ENCODE results near the gene MOSPD3. TPM values are rescaled to one million over a fixed set of nuclear protein-coding genes. Genes with fewer than 3 reads are reported as not detected.

The MOSPD3 gene
- polyA plus RNA-seq, 1 of the 3 experiments (the other 2 are of a cell fraction), result 61.7 TPM

DNA sequence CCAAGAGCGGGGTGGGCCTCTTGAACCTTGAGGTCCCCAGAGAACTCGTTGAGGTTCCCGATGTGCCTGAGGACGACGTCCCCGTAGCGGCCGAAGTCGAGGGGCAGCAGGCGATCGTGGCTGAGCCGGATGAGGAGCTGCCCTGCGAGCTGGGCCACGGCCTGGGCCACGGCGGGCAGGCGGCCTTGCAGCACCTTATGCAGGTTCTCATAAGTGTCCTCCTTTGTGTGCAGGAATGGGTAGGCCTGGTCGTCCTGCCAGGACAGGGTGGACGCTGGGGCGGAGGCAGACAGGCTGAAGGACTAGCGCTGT lies 14.9 kb downstream of the MOSPD3 start:
- Histone ChIP-seq H3K4me3 (ENCODE audit: low read depth in 2 of 2, low read length in 1 of 2) (peak overlapping the region in 1 of 2 experiments; percentile 58; a peak in 2 of 4 replicates), H3K79me2 (ENCODE audit: insufficient read depth) (no peaks in the 10 kb centered on the region), H3K9me2 (no peaks in the 10 kb centered on the region), H3K36me3 (replicated peaks in 1 of 2; ENCODE audit: control insufficient read depth in 1 of 2, insufficient read depth in 2 of 2, low read length in 1 of 2) (no peaks in the 10 kb centered on the region), H3K4me1 (ENCODE audit: control insufficient read depth in 1 of 2, insufficient read depth in 2 of 2, low read depth in 1 of 2, low read length in 1 of 2) (peaks cover 0 to 10% of the 10 kb centered on the region in 2 experiments; a peak in 1 of 4 replicates), H2AFZ (ENCODE audit: low read depth) (no peak overlapping the region), H3K9ac (no peak overlapping the region), H3K27ac (ENCODE audit: low read depth in 2 of 2, low read length in 1 of 2) (no peak overlapping the region), H4K20me1 (ENCODE audit: insufficient read depth) (no peaks in the 10 kb centered on the region), H3F3A (replicated peaks; ENCODE audit: insufficient read depth) (peaks cover 14% of the 10 kb centered on the region), H3K27me3 (ENCODE audit: insufficient read depth) (no peaks in the 10 kb centered on the region), H3K4me2 (peak overlapping the region; percentile 77), H3K9me3 (no peaks in the 10 kb centered on the region)
- ChIA-PET POLR2A (interaction anchor here (2.1 kb wide), 1 partner anchor 15 kb away, joined by 14 read pairs; the partner anchor contains the start of gene MOSPD3), CTCF (interaction anchor here (0.8 to 9.0 kb wide), 8 partner anchors 12 to 268 kb away, joined by 3 to 101 read pairs (median 3); partner anchors contain the start of genes FBXO24, LRCH4 and MOSPD3)
- TF ChIP-seq FOXM1 (IDR thresholded peaks at IDR 0.05; ENCODE audit: low read depth), result no peak
- TF ChIP-seq TCF12 (IDR thresholded peaks at IDR 0.05), result no peak
- TF ChIP-seq GABPA (IDR thresholded peaks at IDR 0.05; ENCODE audit: low read depth), result no peak
- WGBS (ENCODE audit: low lambda C conversion rate), result 95% methylated on average over 17 of the region's 21 CpGs
- no peak for DNase-seq

DNA sequence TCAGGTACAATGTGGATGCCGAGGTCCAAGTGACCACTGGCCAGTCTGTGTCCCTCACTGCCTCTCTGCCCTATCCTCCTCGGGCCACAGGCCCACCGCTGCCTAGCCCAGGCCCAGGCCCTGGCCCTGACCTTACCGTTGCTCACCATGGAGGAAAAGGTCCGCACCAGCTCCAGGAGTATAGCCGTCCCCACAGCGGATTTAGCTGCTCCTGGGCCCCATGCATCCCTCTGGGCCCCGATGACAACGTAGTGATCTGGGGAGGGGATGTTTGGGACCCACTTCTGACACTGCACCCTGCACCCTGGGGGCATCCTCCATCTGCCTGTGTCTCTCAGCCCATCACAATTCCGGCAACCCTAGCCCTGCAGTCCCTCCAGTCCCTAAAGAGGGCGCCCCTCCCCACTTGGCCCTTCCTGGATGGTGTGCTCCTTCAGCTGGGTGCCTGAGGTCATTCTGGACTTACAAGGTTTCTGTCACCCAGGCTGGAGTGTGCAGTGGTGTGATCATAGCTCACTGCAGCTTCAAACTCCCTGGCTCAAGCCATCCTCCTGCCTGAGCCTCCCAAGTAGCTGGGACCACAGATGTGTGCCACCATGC lies 16.9 kb downstream of the MOSPD3 start:
- Histone ChIP-seq H3K27ac (ENCODE audit: low read depth in 2 of 2, low read length in 1 of 2) (no peak overlapping the region), H3K36me3 (replicated peaks in 1 of 2; ENCODE audit: control insufficient read depth in 1 of 2, insufficient read depth in 2 of 2, low read length in 1 of 2) (no peaks in the 10 kb centered on the region), H2AFZ (ENCODE audit: low read depth) (no peak overlapping the region), H3K9me3 (no peaks in the 10 kb centered on the region), H3K9me2 (no peaks in the 10 kb centered on the region), H3K4me2 (no peak overlapping the region), H3K27me3 (ENCODE audit: insufficient read depth) (no peaks in the 10 kb centered on the region), H4K20me1 (ENCODE audit: insufficient read depth) (no peaks in the 10 kb centered on the region), H3K9ac (no peak overlapping the region), H3K4me1 (ENCODE audit: control insufficient read depth in 1 of 2, insufficient read depth in 2 of 2, low read depth in 1 of 2, low read length in 1 of 2) (peaks cover 6 to 16% of the 10 kb centered on the region in 2 experiments; a peak in 1 of 4 replicates), H3F3A (replicated peaks; ENCODE audit: insufficient read depth) (peaks cover 13% of the 10 kb centered on the region), H3K4me3 (ENCODE audit: low read depth in 2 of 2, low read length in 1 of 2) (no peak overlapping the region), H3K79me2 (ENCODE audit: insufficient read depth) (no peaks in the 10 kb centered on the region)
- TF ChIP-seq, protein P1, sequence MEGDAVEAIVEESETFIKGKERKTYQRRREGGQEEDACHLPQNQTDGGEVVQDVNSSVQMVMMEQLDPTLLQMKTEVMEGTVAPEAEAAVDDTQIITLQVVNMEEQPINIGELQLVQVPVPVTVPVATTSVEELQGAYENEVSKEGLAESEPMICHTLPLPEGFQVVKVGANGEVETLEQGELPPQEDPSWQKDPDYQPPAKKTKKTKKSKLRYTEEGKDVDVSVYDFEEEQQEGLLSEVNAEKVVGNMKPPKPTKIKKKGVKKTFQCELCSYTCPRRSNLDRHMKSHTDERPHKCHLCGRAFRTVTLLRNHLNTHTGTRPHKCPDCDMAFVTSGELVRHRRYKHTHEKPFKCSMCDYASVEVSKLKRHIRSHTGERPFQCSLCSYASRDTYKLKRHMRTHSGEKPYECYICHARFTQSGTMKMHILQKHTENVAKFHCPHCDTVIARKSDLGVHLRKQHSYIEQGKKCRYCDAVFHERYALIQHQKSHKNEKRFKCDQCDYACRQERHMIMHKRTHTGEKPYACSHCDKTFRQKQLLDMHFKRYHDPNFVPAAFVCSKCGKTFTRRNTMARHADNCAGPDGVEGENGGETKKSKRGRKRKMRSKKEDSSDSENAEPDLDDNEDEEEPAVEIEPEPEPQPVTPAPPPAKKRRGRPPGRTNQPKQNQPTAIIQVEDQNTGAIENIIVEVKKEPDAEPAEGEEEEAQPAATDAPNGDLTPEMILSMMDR (IDR thresholded peaks at IDR 0.05), result peak; percentile 56
- TF ChIP-seq SIN3A (IDR thresholded peaks at IDR 0.05; ENCODE audit: borderline replicate concordance, low read depth, low read length) (no peak), SMC3 (IDR thresholded peaks at IDR 0.05; ENCODE audit: low read depth, low read length) (0 out of 2 replicates have a peak, but pooled peaks have one; percentile 12), RAD21 (IDR thresholded peaks at IDR 0.05; ENCODE audit: low read length) (peak; percentile 53)
- POLR2A ChIA-PET, result interaction anchor here (0.5 to 1.3 kb wide), 5 partner anchors 16 to 51 kb away, joined by 3 read pairs; no protein-coding TSS in a partner anchor
- 72% methylated on average over 11 of the region's 11 CpGs for WGBS (ENCODE audit: low lambda C conversion rate)
- CTCF ChIA-PET, result interaction anchor here (0.9 to 9.0 kb wide), 20 partner anchors 9 to 96 kb away, joined by 3 to 101 read pairs (median 4); partner anchors contain the start of genes ACTL6B, EPO, GNB2 and MOSPD3
- peak; percentile 86 for DNase-seq

DNA sequence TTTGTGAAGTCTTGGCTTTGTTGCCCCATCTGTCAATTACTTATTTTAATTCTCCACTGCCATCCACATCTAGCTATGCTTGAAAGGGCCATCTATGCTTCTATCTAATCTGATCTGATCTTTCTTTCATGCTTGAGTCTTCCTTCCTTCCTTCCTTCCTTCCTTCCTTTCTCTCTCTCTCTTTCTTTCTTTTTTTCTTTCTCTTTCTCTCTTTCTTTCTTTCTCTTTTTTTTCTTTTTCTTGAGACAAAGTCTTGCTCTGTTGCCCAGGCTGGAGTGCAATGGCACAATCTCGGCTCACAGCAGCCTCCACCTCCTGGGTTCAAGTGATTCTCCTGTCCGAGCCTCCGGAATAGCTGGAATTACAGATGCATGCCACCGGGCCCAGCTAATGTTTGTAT lies 17.7 kb downstream of the MOSPD3 start:
- Histone ChIP-seq H3K4me3 (ENCODE audit: low read depth in 2 of 2, low read length in 1 of 2) (no peak overlapping the region), H4K20me1 (ENCODE audit: insufficient read depth) (no peaks in the 10 kb centered on the region), H3F3A (replicated peaks; ENCODE audit: insufficient read depth) (peaks cover 10% of the 10 kb centered on the region), H3K27me3 (ENCODE audit: insufficient read depth) (no peaks in the 10 kb centered on the region), H3K79me2 (ENCODE audit: insufficient read depth) (no peaks in the 10 kb centered on the region), H3K4me2 (no peak overlapping the region), H3K9me3 (no peaks in the 10 kb centered on the region), H2AFZ (ENCODE audit: low read depth) (no peak overlapping the region), H3K27ac (ENCODE audit: low read depth in 2 of 2, low read length in 1 of 2) (no peak overlapping the region), H3K4me1 (ENCODE audit: control insufficient read depth in 1 of 2, insufficient read depth in 2 of 2, low read depth in 1 of 2, low read length in 1 of 2) (peaks cover 6 to 16% of the 10 kb centered on the region in 2 experiments; a peak in 1 of 4 replicates), H3K9me2 (no peaks in the 10 kb centered on the region), H3K9ac (no peak overlapping the region), H3K36me3 (replicated peaks in 1 of 2; ENCODE audit: control insufficient read depth in 1 of 2, insufficient read depth in 2 of 2, low read length in 1 of 2) (no peaks in the 10 kb centered on the region)
- 92% methylated on average over 4 of the region's 4 CpGs for WGBS (ENCODE audit: low lambda C conversion rate)
- ChIA-PET POLR2A (interaction anchor here (0.6 to 1.3 kb wide), 5 partner anchors 15 to 50 kb away, joined by 3 to 5 read pairs (median 3); no protein-coding TSS in a partner anchor), CTCF (interaction anchor here (0.9 to 9.0 kb wide), 14 partner anchors 9 to 95 kb away, joined by 3 to 101 read pairs (median 7); partner anchors contain the start of genes ACTL6B, EPO, MOSPD3 and POP7)
- no peak for DNase-seq
- TF ChIP-seq YY1 (IDR thresholded peaks at IDR 0.05; ENCODE audit: low read depth) (no peak), MEF2A (IDR thresholded peaks at IDR 0.05; ENCODE audit: borderline replicate concordance, low read depth) (no peak), MXI1 (IDR thresholded peaks at IDR 0.05; ENCODE audit: low read depth, low read length) (no peak), FOXJ3 (CRISPR knock-in tag; IDR thresholded peaks at IDR 0.05) (no peak), FOSL2 (IDR thresholded peaks at IDR 0.05; ENCODE audit: borderline replicate concordance, low read depth) (no peak), RFX5 (IDR thresholded peaks at IDR 0.05; ENCODE audit: low read length) (no peak), TEAD4 (IDR thresholded peaks at IDR 0.05; ENCODE audit: borderline replicate concordance, insufficient read depth) (no peak), RAD21 (IDR thresholded peaks at IDR 0.05; ENCODE audit: low read length) (no peak), ELF1 (IDR thresholded peaks at IDR 0.05) (no peak), RXRA (IDR thresholded peaks at IDR 0.05; ENCODE audit: borderline replicate concordance, low read depth) (no peak), SMC3 (IDR thresholded peaks at IDR 0.05; ENCODE audit: low read depth, low read length) (no peak), POLR2AphosphoS5 (IDR thresholded peaks at IDR 0.05; ENCODE audit: low read depth, low read length) (no peak), TCF12 (IDR thresholded peaks at IDR 0.05) (no peak), JUND (IDR thresholded peaks at IDR 0.05) (no peak), NRF1 (IDR thresholded peaks at IDR 0.05; ENCODE audit: low read depth, low read length) (no peak)
- TF ChIP-seq, protein P2, sequence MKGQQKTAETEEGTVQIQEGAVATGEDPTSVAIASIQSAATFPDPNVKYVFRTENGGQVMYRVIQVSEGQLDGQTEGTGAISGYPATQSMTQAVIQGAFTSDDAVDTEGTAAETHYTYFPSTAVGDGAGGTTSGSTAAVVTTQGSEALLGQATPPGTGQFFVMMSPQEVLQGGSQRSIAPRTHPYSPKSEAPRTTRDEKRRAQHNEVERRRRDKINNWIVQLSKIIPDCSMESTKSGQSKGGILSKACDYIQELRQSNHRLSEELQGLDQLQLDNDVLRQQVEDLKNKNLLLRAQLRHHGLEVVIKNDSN (IDR thresholded peaks at IDR 0.05; ENCODE audit: borderline replicate concordance, low read depth), result no peak
- TF ChIP-seq, protein P3, sequence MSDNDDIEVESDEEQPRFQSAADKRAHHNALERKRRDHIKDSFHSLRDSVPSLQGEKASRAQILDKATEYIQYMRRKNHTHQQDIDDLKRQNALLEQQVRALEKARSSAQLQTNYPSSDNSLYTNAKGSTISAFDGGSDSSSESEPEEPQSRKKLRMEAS (IDR thresholded peaks at IDR 0.05; ENCODE audit: low read depth), result no peak

Measured in SK-N-SH (cell line).